Activated gamma-delta T cell (primary cell): ENCODE results near the gene TMEM269.

Source experiments
- DNase-seq: peaks from one replicate; lab custom pipeline; 2025; lab: John Stamatoyannopoulos, UW

The TMEM269 gene

DNA sequence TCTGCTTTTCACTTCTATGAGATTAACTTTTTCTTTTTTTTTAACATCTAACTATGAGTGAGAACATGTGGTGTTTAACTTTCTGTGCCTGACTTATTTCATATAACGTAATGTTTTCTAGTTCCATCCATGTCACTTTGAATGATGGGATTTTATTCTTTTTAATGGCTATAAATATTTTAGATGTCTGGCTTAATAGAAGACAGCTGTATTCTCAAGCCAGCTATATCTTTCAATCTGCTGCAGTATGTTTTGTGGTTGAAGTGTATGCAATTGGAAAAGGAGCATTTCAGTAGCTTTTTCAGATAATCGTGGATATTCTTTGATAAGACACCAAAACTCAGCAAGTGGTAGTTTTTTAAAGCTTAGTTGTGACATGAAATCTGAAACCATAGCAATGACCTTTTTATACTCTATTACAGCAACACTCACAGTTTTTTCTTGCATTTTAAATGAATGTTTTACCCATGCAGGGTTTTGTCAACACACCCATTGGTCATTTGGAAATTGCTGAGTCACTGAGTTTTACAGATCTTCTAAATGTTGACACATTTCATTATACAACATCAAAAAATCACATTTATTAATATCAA lies 38.1 kb downstream of the TMEM269 start:
- DNase-seq: no peak

DNA sequence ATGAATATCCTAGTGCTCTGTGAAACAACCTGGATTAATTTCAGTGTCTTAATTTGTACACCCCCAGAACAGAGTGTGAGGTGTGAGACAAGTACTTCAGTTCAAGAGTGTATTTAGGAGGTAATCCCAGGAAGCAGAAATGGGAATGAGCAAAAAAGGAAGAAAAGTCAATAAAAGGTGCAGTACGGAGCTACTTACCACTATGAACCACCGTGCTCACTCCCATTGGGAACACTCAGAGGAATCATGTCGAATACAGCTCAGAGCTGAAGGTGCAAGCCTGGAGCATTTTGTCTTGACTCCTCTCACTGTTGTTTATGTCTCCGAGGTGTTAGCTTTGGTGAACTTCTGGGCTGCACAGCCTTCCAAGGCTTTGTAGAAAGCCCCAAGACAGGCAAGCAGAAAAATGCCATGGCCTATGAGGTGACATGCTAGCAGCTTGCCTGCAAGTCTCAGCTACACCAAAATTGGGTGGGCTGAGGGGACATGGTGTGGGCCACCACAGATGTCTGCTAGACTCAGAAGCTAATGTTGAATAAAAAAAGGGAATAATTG lies 39.8 kb downstream of the TMEM269 start:
- DNase-seq: no peak

DNA sequence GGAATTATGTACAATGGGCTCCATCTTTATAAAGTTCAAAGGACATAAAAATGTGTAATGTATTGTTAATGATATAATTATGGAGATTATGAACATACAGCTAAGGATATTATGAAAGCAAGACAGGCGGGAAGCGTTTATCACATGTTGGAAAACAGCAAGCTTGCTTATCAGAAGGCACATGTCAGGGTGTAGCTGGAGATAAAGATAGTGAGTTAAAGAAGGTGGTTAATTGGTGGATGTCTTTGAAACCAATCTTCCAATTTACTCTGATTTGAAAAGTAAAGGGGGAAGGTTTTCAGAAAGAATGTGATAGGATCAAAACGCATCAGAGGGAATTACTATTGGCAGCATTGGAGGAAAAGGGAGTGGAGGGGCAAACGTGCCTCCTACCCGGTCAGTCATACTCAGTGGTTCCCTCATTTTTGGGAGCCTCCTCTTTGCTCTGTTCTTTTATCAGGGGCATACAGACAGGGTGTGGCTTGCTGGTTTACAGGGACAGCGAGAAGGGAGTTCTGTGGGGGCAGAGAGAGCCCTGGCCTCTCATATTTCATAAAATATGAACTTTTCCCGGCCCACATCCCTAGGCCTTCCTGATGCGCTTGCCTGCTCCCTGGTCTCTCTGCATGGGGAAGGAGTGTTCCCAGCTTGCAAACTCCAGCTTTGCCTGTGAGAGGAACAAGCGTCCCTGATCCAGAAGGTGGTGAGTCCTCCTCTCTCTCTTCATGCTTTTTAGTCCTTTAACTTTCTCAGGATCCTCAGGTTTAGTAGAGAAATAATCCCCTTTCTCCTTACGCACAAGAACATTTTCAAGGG lies 40.5 kb downstream of the TMEM269 start:
- DNase-seq: no peak

DNA sequence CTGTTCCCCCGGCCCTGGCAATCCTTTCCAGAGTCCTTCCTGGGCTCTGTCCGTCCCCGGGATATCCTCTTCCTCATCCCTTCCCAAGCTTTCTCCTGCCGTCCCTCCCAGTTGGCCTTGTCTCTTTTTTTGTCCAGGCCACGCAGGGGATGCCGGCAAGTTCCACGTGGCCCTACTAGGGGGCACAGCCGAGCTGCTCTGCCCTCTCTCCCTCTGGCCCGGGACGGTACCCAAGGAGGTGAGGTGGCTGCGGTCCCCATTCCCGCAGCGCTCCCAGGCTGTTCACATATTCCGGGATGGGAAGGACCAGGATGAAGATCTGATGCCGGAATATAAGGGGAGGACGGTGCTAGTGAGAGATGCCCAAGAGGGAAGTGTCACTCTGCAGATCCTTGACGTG lies 45.8 kb downstream of the TMEM269 start:
- DNase-seq: no peak

DNA sequence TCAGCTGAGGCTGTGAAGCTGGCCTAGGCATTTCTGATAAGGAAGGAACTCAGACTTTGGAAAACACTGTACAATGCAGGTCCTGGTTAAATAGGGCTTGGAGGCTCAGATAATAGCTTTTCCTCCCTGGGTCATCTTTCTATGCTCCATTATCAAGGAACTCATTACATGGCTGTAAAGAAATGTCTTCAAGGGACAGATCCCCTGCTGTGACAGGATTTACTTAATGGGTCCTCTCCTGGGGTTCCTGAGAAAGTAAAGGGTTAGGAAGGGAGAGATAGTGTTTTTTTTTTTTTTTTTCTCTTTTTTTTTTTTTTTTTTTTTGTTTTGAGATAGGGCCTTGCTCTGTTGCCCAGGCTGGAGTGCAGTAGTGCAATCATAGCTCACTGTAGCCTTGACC lies 46.5 kb downstream of the TMEM269 start:
- DNase-seq: no peak

DNA sequence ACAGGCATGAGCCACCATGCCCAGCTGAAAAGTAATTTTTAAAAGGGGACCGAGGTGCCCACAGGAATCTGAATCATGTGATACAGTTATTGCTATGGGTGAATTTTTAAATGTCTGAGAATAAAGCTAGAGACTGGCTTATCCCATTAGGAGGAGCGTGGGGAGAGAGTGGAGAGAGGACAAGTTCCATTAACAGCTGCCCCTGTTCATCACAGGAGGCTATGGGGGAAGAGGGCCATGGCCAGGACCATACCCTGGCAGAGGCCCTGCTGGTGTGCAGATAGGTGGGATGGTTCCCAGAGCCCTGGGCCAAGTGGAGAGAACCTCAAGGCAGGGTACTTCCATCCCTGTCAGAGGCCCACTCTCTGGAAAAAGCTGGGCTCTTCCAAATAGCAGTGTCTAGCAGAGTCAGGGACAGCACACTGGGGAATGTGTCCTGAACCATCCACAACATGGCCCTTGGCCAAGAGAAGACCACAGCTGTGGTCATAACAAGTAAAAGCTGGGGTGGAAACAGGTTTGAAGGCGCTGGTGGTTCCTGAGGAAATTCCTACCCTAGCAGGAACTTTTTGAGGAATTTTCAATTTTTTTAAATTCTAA lies 48.0 kb downstream of the TMEM269 start:
- DNase-seq: no peak

DNA sequence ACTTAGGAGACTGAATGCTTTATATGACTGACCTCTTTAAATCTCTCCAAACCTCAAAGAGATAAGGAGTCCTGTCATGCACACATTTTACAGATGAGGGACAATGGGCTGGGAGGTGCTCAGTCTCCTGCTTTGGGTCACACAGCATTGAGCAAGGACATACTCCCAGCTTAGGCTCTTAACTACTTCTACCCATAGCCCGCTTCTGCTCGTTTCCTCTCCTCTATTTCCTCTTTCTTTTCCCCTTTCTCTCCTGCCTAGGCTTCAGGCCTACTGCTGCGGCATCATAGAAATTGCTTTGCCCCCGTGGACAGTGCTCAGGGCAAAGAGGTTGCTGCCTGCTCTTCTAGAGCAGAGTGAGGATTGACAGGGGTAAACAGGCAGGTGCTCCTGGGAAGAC lies 49.2 kb downstream of the TMEM269 start:
- no peak for DNase-seq

DNA sequence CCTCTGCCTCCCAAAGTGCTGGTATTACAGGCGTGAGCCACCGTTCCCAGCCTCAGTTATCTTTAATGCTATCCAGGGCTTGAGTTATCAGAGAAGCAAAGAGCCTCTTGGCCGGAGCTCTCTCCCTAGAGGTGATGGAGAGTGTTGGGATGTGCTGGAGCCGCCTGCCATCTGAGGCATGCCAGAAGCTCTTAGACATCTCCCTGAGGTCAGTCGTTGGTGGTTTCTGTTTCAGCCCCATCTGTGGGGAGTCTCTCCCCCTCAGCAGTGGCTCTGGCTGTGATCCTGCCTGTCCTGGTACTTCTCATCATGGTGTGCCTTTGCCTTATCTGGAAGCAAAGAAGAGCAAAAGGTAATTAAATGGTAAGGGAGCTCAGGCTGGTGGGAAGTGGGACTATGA lies 50.0 kb downstream of the TMEM269 start:
- no peak for DNase-seq

DNA sequence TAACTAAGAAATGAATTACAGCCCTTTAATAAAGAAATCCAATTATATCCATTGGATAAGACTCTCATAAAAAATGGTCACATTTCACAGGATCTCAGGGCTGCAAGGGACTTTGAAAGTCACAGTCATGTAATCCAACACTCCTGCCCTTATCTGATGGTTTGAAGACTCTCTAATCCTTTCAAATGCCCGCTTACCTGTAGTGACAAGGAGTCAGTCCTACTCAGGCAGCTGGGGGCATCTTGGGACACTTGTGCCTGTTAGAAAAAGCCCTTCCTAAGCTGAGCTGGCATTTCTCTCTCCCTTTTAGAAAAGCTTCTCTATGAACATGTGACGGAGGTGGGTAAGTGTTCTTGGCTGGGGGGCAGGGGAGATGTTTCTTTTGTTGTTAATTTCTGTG lies 50.6 kb downstream of the TMEM269 start:
- DNase-seq: no peak

DNA sequence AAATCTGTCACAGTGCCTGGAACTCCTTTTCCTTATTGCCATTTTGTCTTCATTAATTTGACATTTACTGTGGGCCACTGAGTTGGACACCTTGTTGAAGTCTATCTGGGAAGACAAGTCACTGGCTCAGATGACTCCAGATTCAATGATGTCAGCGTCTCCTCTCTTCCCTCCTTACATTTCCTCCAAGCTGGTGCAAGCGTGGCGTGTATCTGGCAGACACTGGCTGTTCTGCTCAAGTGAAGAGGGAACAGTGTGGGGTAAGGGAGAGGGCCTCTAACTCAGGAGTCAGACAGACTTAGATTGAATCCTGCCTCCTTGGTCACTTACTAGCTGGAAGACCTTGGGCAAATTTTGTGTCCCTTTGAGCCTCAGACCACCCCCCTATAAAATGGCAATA lies 52.9 kb downstream of the TMEM269 start:
- no peak for DNase-seq

DNA sequence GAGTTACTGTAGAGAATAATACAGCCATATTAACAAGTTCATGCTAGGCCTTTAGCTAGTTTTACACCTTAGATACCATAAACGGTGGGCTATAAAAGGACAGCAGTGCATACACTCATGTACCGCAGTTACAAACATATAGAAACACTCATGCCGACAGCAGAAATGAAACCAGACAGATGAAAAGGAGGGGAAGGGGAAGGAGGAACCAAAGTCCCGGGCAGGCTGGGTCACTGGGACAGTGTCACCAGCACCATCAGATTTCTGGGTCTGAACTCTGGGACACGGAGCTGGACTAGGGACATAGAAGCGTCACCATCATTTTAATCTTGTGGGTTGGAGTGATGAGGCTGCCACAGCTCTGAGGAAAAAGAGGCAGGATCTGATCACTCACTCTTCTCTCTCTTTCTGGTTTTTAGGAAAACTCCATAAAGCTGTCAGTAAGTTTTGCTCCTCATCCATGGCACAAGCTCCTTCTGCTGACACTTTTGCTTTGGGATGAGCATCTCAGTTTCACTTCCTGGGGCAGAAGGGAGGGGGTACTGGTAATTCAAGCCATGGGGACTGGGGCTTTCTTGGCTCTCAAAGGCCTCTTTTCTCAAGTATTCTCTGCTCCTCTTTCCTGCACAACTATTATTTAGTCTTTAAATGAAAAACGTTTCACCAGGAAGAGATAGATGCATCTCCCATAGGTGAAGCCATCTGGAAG lies 53.8 kb downstream of the TMEM269 start:
- no peak for DNase-seq

DNA sequence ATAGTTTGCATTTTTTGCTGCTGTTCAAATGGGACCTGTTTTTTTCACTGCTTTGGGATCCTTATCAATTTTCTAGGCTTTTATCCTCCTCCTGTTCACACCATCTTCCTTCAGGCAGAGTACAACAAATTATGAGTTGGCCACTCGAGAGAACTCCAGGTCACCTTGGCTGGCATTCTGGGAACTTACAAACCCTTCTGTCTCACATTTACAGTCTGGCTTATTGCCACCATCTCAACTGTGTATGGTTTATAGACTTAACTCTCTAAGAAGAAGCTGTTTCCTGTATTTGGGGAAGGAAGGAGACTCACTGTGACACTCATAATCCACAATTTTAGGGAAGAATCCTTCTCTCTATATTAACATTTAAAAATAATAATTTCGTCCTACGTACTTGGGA lies 56.2 kb downstream of the TMEM269 start:
- no peak for DNase-seq

DNA sequence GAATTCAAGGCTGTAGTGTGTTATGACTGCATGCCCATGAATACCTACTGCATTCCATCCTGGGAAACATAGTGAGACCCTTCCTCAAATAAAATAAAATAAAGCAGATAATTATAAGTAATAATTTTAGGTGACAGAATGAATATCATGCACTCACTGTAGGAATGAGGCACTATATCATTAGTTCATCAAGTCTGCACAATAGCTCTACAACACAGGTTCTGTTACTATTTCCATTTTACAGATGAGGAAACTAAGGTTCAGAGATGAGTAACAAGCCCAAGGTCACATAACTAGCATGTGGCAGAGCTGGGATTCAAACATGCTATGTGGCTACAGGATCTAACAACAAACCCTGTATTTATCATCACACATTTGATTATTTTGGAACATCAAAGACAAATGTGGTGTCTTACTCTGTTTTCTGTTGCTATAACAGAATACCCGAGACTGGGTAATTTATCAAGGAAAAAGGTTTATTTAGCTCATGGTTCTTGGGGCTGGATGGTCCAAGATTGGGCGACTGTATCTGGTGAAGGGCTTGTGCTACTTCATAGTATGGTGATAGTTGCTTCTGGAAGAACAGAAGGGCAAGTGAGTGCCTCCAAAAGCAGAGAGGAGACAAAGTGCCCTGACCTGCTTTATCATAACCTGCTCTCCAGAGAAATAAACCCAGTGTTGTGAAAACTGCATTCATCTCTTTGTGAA lies 56.8 kb downstream of the TMEM269 start:
- DNase-seq: no peak

DNA sequence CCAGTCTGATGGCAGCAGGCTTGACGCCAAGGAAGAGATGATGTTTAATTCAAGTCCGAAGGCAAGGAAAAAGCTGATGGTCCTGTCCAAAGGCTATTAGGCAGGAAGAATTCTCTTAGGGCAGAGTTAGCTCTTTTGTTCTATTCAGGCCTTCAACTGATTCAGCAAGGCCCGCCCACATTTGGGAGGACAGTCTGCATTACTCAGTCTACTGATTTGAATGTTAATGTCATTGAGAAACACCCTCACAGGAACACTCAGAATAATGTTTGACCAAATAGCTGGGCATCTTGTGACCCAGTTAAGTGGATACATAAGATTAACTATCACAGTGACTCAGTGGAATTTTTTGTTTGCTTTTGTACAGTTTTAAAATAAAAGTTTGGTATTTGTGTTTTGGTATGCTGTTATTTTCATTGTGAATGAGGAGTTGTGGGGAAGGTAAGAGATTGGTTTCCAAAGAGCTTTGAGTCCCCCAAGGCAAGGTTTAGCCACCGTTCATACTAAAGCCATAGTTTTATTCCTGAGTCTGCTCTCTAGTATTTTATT lies 59.9 kb downstream of the TMEM269 start:
- no peak for DNase-seq

DNA sequence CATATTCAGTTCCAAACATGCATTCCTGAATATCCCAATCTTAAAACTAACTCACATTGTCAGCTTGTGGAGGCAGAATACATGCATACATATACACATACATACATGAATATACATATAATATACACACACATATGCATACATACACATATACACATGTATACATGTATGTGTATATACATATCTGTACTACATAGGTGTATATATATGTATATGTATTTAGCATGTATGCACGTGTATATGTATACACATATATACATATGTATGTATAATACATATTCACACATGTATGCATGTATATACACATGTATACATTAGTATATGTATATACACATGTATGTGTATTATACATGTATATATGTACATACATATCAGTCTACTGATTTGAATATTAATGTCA lies 60.4 kb downstream of the TMEM269 start:
- DNase-seq: no peak

DNA sequence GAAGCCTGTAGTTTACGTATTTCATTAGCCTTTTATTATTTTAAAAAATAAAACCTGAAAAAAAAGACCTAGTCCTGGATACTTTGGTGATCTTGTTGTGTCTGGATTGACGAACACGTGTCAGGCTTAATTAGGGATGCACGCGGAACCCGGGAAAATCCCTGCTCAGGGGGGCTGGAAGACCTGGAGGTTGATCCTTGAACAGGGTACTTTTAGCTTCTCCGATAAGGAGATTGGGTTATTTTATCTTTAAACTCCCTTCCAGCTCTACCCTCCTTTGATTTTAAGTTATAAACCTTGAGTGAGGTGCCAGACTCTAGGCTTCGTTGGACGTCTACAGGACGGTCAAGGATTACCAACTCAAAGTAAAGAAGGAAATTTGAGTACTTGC lies 61.1 kb downstream of the TMEM269 start:
- DNase-seq: no peak

DNA sequence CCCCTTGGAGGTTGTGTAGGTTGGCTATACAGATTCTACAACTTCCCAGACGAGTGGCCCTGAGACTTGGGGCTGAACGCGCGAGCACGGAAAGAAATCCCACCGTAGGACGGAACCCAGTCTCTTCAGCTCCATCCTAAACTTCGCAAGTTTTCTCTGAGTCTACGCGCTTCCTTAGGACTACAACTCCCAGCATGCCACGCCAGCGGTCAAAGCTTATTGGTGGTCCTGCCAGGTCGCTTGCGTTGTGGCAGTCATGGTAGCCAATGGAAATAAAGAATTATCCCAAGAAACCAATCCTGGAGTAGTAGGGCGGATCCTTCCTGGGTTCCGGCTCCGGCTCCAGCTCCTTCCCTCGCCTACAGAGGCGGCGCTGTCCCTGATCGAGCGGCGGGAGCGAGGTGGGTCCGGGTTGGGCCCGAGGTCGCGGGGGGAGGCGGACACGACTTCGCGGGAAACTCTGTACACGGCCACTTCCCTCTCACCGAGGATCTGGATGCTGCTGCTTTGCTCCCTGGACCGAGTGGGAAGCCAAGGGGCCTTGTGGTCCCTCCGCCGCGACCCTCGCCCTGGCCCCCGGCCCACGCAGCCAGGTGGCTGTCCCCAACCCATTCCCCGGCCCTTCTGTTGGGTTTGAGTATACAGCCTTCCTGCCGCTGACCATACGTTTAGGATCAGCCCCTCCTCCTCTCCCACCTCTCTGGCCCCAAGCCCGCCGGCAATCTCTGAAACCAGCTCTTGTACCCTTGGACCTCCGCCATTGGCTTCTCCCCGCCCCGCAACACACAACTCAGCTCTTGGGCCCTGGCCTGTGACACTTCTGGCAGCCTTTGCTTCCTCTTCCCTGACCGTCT lies 61.7 kb downstream of the TMEM269 start, which contains the start of gene ZNF691:
TSS of gene ZNF691 (plus strand) at position 357 of the 854 bp plus-strand sequence. CDS start 3,046 bp downstream, outside the sequence.
- DNase-seq: peak; percentile 55

DNA sequence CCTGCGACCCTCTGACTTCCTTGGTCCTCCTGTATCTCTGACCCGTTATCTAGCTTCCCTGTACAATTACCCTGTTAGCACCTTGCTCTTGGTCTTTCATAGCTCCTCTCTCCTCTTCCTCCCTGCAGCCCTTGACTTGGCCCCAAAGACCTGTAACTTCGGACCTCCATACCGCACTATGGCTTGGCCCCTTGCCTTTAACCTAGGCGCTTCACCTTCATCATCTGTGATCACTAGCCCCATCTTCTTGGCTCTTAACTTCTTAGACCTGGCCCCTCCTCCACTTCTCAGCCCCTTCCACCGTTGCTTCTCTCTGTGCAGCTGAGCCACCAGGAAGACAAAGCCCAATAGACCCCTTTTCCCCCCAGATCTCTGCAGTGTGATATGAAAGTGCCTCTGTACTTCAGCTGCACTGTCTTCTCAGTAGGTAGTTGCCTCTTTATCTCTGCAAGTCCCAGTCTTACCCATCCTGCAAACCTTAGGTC lies 62.4 kb downstream of the TMEM269 start:
- DNase-seq: no peak

DNA sequence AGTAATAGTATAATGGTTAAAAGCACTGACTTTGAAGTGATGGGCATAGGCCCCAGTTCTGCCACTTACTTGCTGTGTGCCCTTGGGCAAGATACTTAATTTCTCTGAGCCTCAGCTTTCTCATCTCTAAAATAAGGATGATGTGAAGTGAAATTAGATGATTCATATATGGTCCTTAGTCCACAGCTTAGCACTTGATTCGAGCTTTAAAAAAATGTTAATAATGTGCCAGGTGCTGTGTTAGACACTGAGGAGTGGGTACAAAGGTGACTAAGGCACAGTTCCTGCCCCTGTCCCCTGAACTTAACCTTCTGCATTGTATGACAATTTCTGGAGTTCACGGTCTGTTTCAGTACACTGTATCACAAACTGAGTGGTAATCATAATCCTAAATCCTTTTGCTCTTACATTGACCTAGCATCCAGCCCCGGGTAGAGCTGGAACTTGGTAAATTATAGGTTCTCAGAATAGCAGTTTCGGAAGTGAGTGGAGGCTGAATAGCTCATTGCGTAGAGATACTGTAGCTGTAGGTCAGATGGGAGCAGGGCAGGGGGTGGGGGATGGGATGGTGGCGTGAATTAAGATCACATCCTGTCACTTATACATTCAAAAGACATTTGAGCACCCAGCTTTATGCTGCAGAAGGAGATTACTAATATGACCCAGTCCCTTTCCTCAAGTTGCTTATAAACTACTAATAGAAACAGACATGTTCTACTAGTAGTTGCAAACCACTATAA lies 63.1 kb downstream of the TMEM269 start:
- DNase-seq: no peak
